Upper lobe of right lung (tissue), 1 donor: Measurements from ENCODE around the gene KSR1. TPM values are rescaled to one million over a fixed set of nuclear protein-coding genes. Genes with fewer than 3 reads are reported as not detected.

Experiments
- ATAC-seq: fragments of 200-7000 bp; cut with Tn5 transposase; one replicate; pipeline ENCODE4 v1.9.1; 2020; ENCODE audit warnings: mild to moderate bottlenecking, moderate library complexity
- DNase-seq: peaks from one replicate; pipeline ENCODE4 v3.0.0-alpha.2; 2020
- H3K27ac ChIP-seq: fragments of 200-600 bp; one replicate; pipeline ENCODE4 v1.8.0; 2022
- H3K27me3 ChIP-seq: fragments of 200-600 bp; one replicate; pipeline ENCODE4 v1.8.0; 2022; ENCODE audit warnings: mild to moderate bottlenecking
- H3K36me3 ChIP-seq: fragments of 200-600 bp; one replicate; pipeline ENCODE4 v1.8.0; 2022
- H3K4me1 ChIP-seq: fragments of 200-600 bp; one replicate; pipeline ENCODE4 v1.8.0; 2022
- H3K4me3 ChIP-seq: fragments of 200-600 bp; one replicate; pipeline ENCODE4 v1.8.0; 2022; ENCODE audit warnings: mild to moderate bottlenecking
- H3K9me3 ChIP-seq: fragments of 200-600 bp; one replicate; pipeline ENCODE4 v1.8.0; 2022
- CTCF ChIP-seq: fragments of 200-600 bp; IDR thresholded peaks from one replicate; pipeline ENCODE4 v1.8.0; 2022; ENCODE audit warnings: antibody characterized with exemption
- intact Hi-C: fragments of 100-400 bp; cut with DNase I; formaldehyde crosslinking; loops from one replicate; pipeline ENCODE4 v1.11.0; 2022
- total RNA-seq: library from RNA; stranded (reverse); fragmentation: NEBNext Ultra II Directional; extraction: Animal tissue kit (Norgen Biotek cat#: 25700); gene quantifications from one replicate; pipeline ENCODE4 v1.2.1, GENCODE V29; 2021
- donor health status: DM: no; HTN: yes; CAD: no; lungs with severe emphysema.

The KSR1 gene
- total RNA-seq, 1 donor from 2014 or later = 52.5 TPM

- DNase-seq (peak; percentile 54), ATAC-seq (peak; percentile 34)
- H3K27ac ChIP-seq = peak overlapping the region; percentile 30
- H3K4me3 ChIP-seq = no peak overlapping the region
- no peaks in the 10 kb centered on the region for H3K27me3 ChIP-seq
- H3K36me3 ChIP-seq = no peaks in the 10 kb centered on the region
- intact Hi-C loops = no loop called here
- H3K9me3 ChIP-seq = no peaks in the 10 kb centered on the region
- no peak for TF ChIP-seq CTCF
- H3K4me1 ChIP-seq = peaks cover 26% of the 10 kb centered on the region
These were observed 10.1 kb downstream of the KSR1 start for GRCh38 chr17:27466376-27466742.

- H3K27ac ChIP-seq = peak overlapping the region; percentile 30
- peak; percentile 73 for DNase-seq
- ATAC-seq = peak; percentile 81
- H3K36me3 ChIP-seq = no peaks in the 10 kb centered on the region
- peaks cover 25% of the 10 kb centered on the region for H3K4me1 ChIP-seq
- no peaks in the 10 kb centered on the region for H3K27me3 ChIP-seq
- intact Hi-C loops = no loop called here
- TF ChIP-seq CTCF = no peak
- no peak overlapping the region for H3K4me3 ChIP-seq
- H3K9me3 ChIP-seq = no peaks in the 10 kb centered on the region
These were observed 10.6 kb downstream of the KSR1 start for GRCh38 chr17:27466743-27467375.

GRCh38 chr17:27469256-27469655 is 13.0 kb downstream of the KSR1 start:
- H3K27me3 ChIP-seq = no peaks in the 10 kb centered on the region
- no peak for ATAC-seq
- no peak for TF ChIP-seq CTCF
- no peaks in the 10 kb centered on the region for H3K36me3 ChIP-seq
- H3K9me3 ChIP-seq = no peaks in the 10 kb centered on the region
- no peak overlapping the region for H3K27ac ChIP-seq
- peak; percentile 27 for DNase-seq
- H3K4me1 ChIP-seq = peaks cover 35% of the 10 kb centered on the region
- intact Hi-C loops = no loop called here
- H3K4me3 ChIP-seq = no peak overlapping the region

- intact Hi-C loops = no loop called here
- H3K4me1 ChIP-seq = peaks cover 40% of the 10 kb centered on the region
- H3K4me3 ChIP-seq = no peak overlapping the region
- ATAC-seq = peak; percentile 6
- DNase-seq = peak; percentile 57
- H3K36me3 ChIP-seq = no peaks in the 10 kb centered on the region
- no peak overlapping the region for H3K27ac ChIP-seq
- no peaks in the 10 kb centered on the region for H3K27me3 ChIP-seq
- TF ChIP-seq CTCF = no peak
- no peaks in the 10 kb centered on the region for H3K9me3 ChIP-seq
These were observed 15.3 kb downstream of the KSR1 start for GRCh38 chr17:27471321-27472269.

- peak; percentile 42 for ATAC-seq
- intact Hi-C loops = no loop called here
- peak overlapping the region; percentile 49 for H3K27ac ChIP-seq
These were observed 17.0 kb downstream of the KSR1 start for GRCh38 chr17:27473190-27473747.

More at GRCh38 chr17:27473190-27473747, 17.0 kb downstream of the KSR1 start:
- no peak for TF ChIP-seq CTCF
- Histone ChIP-seq H3K4me1 (peaks cover 31% of the 10 kb centered on the region), H3K27me3 (no peaks in the 10 kb centered on the region), H3K36me3 (no peaks in the 10 kb centered on the region), H3K4me3 (no peak overlapping the region), H3K9me3 (no peaks in the 10 kb centered on the region)
- DNase-seq = peak; percentile 15
